KMS-11 (cell line): ENCODE results near the gene TTC4.

Source experiments
- H2AFZ ChIP-seq: fragments of 200-600 bp; sonication (generic); 2 replicates; pipeline ENCODE4 v1.6.1; 2016; ENCODE audit warnings: antibody characterized with exemption, mixed run types, low read depth
- H3K27ac ChIP-seq: fragments of 200-600 bp; sonication (generic); 2 replicates; pipeline ENCODE4 v1.6.1; 2016; ENCODE audit warnings: mild to moderate bottlenecking, mixed run types
- H3K27me3 ChIP-seq: fragments of 200-600 bp; sonication (generic); 2 replicates; pipeline ENCODE4 v1.6.1; 2017; ENCODE audit warnings: mild to moderate bottlenecking, low read depth, mixed run types, moderate library complexity; ENCODE audit not compliant: insufficient read depth
- H3K36me3 ChIP-seq: fragments of 200-600 bp; sonication (generic); 2 replicates; pipeline ENCODE4 v1.6.1; 2017; ENCODE audit warnings: mild to moderate bottlenecking, mixed run types; ENCODE audit not compliant: insufficient read depth
- H3K4me1 ChIP-seq: fragments of 200-600 bp; sonication (generic); 2 replicates; pipeline ENCODE4 v1.6.1; 2016; ENCODE audit warnings: mild to moderate bottlenecking, low read depth, mixed run types; ENCODE audit not compliant: poor library complexity, severe bottlenecking
- H3K4me2 ChIP-seq: fragments of 200-600 bp; sonication (generic); 2 replicates; pipeline ENCODE4 v1.7.0; 2016; ENCODE audit warnings: mild to moderate bottlenecking, mixed run types
- H3K4me3 ChIP-seq: fragments of 200-600 bp; sonication (generic); IDR thresholded peaks from 2 replicates; pipeline ENCODE4 v1.6.1; 2017; ENCODE audit warnings: low read depth, low read length, mixed read lengths; ENCODE audit not compliant: insufficient read depth
- H3K79me2 ChIP-seq: fragments of 200-600 bp; sonication (generic); 2 replicates; pipeline ENCODE4 v1.6.1; 2016; ENCODE audit warnings: low read depth, mixed run types; ENCODE audit not compliant: insufficient read depth
- H3K9ac ChIP-seq: fragments of 200-600 bp; sonication (generic); 2 replicates; pipeline ENCODE4 v1.6.1; 2016; ENCODE audit warnings: mild to moderate bottlenecking, mixed run types
- H4K20me1 ChIP-seq: fragments of 200-600 bp; sonication (generic); 2 replicates; pipeline ENCODE4 v1.6.1; 2016; ENCODE audit warnings: mild to moderate bottlenecking, mixed run types; ENCODE audit not compliant: insufficient read depth
- TF ChIP-seq, protein P1 (sequence below): fragments of 200-600 bp; sonication (generic); conservative IDR thresholded peaks from 2 replicates; pipeline ENCODE4 v1.6.1; 2017; ENCODE audit warnings: low read depth, mild to moderate bottlenecking, antibody characterized with exemption, low read length, moderate library complexity, mixed read lengths

TTC4 gene

DNA sequence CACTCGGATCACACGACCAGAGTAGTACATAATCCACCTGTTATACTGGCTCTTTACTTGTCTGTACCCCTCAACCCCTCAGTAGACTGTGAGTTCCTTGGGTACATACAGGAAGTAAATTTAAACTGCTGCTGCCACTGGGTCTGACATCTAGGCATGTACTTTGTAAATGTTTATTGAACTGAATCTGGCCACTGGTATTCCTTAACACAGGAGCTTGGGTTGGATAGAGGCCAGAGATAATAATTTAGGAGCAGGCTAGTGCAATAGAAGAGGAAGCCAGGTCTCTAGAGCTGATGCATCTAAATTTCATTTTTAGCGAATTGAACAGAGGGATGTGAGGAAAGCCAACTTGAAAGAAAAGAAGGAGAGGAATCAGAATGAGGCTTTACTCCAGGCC lies 12.4 kb downstream of the TTC4 start:
- no peaks in the 10 kb centered on the region for H4K20me1 ChIP-seq
- H3K4me3 ChIP-seq, result no peak overlapping the region
- no peaks in the 10 kb centered on the region for H3K36me3 ChIP-seq
- no peaks in the 10 kb centered on the region for H3K79me2 ChIP-seq
- H3K9ac ChIP-seq, result no peak overlapping the region
- TF ChIP-seq, protein P1, sequence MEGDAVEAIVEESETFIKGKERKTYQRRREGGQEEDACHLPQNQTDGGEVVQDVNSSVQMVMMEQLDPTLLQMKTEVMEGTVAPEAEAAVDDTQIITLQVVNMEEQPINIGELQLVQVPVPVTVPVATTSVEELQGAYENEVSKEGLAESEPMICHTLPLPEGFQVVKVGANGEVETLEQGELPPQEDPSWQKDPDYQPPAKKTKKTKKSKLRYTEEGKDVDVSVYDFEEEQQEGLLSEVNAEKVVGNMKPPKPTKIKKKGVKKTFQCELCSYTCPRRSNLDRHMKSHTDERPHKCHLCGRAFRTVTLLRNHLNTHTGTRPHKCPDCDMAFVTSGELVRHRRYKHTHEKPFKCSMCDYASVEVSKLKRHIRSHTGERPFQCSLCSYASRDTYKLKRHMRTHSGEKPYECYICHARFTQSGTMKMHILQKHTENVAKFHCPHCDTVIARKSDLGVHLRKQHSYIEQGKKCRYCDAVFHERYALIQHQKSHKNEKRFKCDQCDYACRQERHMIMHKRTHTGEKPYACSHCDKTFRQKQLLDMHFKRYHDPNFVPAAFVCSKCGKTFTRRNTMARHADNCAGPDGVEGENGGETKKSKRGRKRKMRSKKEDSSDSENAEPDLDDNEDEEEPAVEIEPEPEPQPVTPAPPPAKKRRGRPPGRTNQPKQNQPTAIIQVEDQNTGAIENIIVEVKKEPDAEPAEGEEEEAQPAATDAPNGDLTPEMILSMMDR, result no peak
- no peaks in the 10 kb centered on the region for H3K27me3 ChIP-seq
- no peak overlapping the region for H3K27ac ChIP-seq
- no peak overlapping the region for H2AFZ ChIP-seq
- H3K4me2 ChIP-seq, result no peak overlapping the region
- H3K4me1 ChIP-seq, result no peaks in the 10 kb centered on the region

DNA sequence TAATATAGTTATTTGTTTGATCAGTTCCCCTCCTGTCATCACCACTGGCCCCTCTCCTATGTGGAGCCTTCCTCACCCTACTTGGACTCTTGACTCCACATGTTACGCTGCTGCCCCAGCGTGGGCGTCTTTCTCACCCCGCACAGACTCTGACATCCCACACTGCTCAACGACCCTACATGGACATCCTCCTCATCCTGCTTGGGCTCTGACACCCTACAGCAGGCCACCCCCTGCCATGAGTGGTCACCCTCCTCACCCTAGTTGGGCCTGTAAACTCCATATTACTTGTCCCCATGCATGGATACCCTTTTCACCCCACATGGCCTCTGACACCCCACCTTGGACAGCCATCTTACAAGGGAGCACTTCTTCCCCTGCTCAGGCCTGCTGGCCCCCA lies 21.0 kb downstream of the TTC4 start:
- Histone ChIP-seq H3K79me2 (no peaks in the 10 kb centered on the region), H3K9ac (no peak overlapping the region), H3K4me1 (no peaks in the 10 kb centered on the region), H4K20me1 (no peaks in the 10 kb centered on the region), H3K27ac (no peak overlapping the region), H3K4me3 (no peak overlapping the region), H3K27me3 (no peaks in the 10 kb centered on the region), H2AFZ (no peak overlapping the region), H3K36me3 (no peaks in the 10 kb centered on the region), H3K4me2 (no peak overlapping the region)
- TF ChIP-seq, protein P1, result no peak

DNA sequence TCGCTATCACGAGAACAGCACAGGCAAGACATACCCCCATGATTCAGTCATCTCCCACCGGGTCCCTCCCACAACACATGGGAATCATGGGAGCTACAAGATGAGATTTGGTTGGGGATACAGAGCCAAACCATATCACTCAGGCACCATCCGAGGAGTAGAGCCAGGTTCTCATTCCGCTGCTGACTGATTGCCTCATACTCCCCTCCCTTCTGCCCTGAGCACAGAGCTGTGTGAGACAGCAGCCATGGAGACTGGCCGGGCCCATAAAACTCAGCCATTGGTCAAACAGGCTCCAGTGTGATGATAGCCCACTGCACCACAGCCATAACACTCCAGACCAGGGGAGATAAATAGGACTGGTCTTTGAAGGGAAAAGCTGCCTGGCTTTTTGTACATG lies 22.6 kb downstream of the TTC4 start:
- no peaks in the 10 kb centered on the region for H3K4me1 ChIP-seq
- H3K4me3 ChIP-seq, result no peak overlapping the region
- H3K27me3 ChIP-seq, result no peaks in the 10 kb centered on the region
- no peak overlapping the region for H3K4me2 ChIP-seq
- no peak overlapping the region for H3K27ac ChIP-seq
- no peaks in the 10 kb centered on the region for H3K79me2 ChIP-seq
- no peak overlapping the region for H3K9ac ChIP-seq
- H2AFZ ChIP-seq, result no peak overlapping the region
- TF ChIP-seq, protein P1, result no peak
- H3K36me3 ChIP-seq, result no peaks in the 10 kb centered on the region
- no peaks in the 10 kb centered on the region for H4K20me1 ChIP-seq

DNA sequence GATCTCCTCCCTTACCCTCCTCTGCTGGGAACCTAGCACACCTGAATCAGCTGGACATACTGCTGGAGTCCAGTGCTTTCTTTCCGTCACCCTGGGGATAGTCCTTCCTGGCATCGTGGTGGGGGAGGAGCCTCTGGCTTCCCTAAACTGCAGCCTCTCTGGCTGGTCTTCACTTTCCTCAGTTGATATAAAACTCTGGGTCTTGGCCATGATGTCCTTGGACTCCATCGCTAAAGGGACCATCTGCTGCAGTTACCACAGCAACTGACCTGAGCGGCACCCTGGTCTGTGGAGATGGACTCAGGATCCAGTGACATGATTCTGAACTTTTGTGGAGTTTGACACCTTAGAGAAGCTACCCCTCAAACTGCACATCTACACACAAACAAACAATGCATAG lies 25.9 kb downstream of the TTC4 start:
- Histone ChIP-seq H3K9ac (no peak overlapping the region), H3K4me1 (no peaks in the 10 kb centered on the region), H3K27me3 (no peaks in the 10 kb centered on the region), H3K27ac (no peak overlapping the region), H3K4me3 (no peak overlapping the region), H3K79me2 (no peaks in the 10 kb centered on the region), H3K4me2 (no peak overlapping the region), H4K20me1 (no peaks in the 10 kb centered on the region), H3K36me3 (no peaks in the 10 kb centered on the region), H2AFZ (no peak overlapping the region)
- TF ChIP-seq, protein P1, result no peak

DNA sequence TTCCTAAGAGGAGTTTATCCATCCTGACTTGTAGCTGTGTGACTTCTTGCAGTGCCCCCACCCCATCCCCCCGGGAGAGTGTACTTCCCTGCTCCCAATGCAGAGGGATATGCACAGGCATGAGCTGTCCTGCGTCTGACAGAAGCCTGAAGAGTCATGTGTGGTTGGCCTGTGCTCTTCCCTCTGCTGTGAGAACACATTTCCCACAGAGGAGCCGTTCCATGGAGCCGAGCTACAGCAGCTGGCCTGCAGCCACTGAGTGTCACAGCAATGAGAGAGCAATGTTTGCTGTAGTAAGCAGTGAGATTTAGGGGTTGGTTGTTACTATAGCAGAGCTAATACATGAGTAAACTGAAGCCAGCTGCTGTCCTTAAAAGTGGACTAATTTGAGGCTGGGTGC lies 26.6 kb downstream of the TTC4 start:
- Histone ChIP-seq H3K9ac (no peak overlapping the region), H3K4me2 (no peak overlapping the region), H3K36me3 (no peaks in the 10 kb centered on the region), H3K27me3 (no peaks in the 10 kb centered on the region), H3K79me2 (no peaks in the 10 kb centered on the region), H4K20me1 (no peaks in the 10 kb centered on the region), H2AFZ (no peak overlapping the region), H3K27ac (no peak overlapping the region), H3K4me3 (no peak overlapping the region), H3K4me1 (no peaks in the 10 kb centered on the region)
- TF ChIP-seq, protein P1, result no peak
